SK-N-SH (cell line): Measurements from ENCODE around the gene SH2D5. TPM values are rescaled to one million over a fixed set of nuclear protein-coding genes. Genes with fewer than 3 reads are reported as not detected.

ENCODE experiments used
- CTCF ChIA-PET: fragments of 300-600, 350-600 bp; formaldehyde crosslinking; extraction: SDS; loops from one replicate; lab custom pipeline; 2021; lab: Yijun Ruan, JAX
- POLR2A ChIA-PET: fragments of 350-600 bp; sonication (Branson Sonifier 250); formaldehyde crosslinking; extraction: SDS; loops from one replicate; lab custom pipeline; 2020; ENCODE audit warnings: antibody characterized with exemption, inconsistent platforms; lab: Yijun Ruan, JAX
- DNase-seq: peaks from one replicate; pipeline ENCODE4 v3.0.0; 2012
- H2AFZ ChIP-seq: fragments of 200-600 bp; sonication (generic); 2 replicates; pipeline ENCODE4 v1.8.1; 2016; ENCODE audit warnings: antibody characterized with exemption, mild to moderate bottlenecking, low read depth
- H3F3A ChIP-seq: fragments of 200-600 bp; sonication (generic); replicated peaks from 2 replicates; pipeline ENCODE3; 2016; ENCODE audit warnings: antibody characterized with exemption, mild to moderate bottlenecking; ENCODE audit not compliant: insufficient read depth
- H3K27ac ChIP-seq, 2 experiments: fragments of 200-500 bp in 1 of 2; fragments of 200-600 bp in 1 of 2; sonication (Bioruptor generic) in 1 of 2; sonication (generic), shearing (Covaris generic) in 1 of 2; 2 replicates each; pipeline versions ENCODE4 v1.5.1 to v1.6.1; 2014 to 2016; ENCODE audit warnings: low read depth in 2 of 2, inconsistent platforms in 1 of 2, low read length in 1 of 2, mild to moderate bottlenecking in 1 of 2, mixed read lengths in 1 of 2
- H3K27me3 ChIP-seq: fragments of 200-600 bp; sonication (generic), shearing (Covaris generic); 2 replicates; pipeline ENCODE4 v1.6.1; 2016; ENCODE audit warnings: mixed run types; ENCODE audit not compliant: insufficient read depth
- H3K36me3 ChIP-seq, 2 experiments: fragments of 200-500 bp in 1 of 2; fragments of 200-600 bp in 1 of 2; sonication (Bioruptor generic) in 1 of 2; sonication (generic) in 1 of 2; replicated peaks in 1 of 2; 2 replicates each; pipeline versions ENCODE3 to v1.5.1; 2014 to 2016; ENCODE audit warnings: low read length in 1 of 2, mild to moderate bottlenecking in 1 of 2; ENCODE audit not compliant: insufficient read depth in 2 of 2, control insufficient read depth in 1 of 2
- H3K4me1 ChIP-seq, 2 experiments: fragments of 200-500 bp in 1 of 2; fragments of 200-600 bp in 1 of 2; sonication (Bioruptor generic) in 1 of 2; sonication (generic), shearing (Covaris generic) in 1 of 2; 2 replicates each; pipeline versions ENCODE4 v1.5.1 to v1.6.1; 2014 to 2016; ENCODE audit warnings: low read depth in 1 of 2, low read length in 1 of 2, mixed run types in 1 of 2; ENCODE audit not compliant: insufficient read depth in 2 of 2, control insufficient read depth in 1 of 2
- H3K4me2 ChIP-seq: fragments of 200-600 bp; sonication (generic), shearing (Covaris generic); 2 replicates; pipeline ENCODE4 v1.6.1; 2017; ENCODE audit warnings: mixed run types
- H3K4me3 ChIP-seq, 2 experiments: fragments of 200-500 bp in 1 of 2; fragments of 200-600 bp in 1 of 2; sonication (Bioruptor generic) in 1 of 2; sonication (generic), shearing (Covaris generic) in 1 of 2; 2 replicates each; pipeline versions ENCODE4 v1.5.1 to v1.8.1; 2014 to 2016; ENCODE audit warnings: low read depth in 2 of 2, inconsistent platforms in 1 of 2, low read length in 1 of 2, mild to moderate bottlenecking in 1 of 2, mixed read lengths in 1 of 2, moderate library complexity in 1 of 2
- H3K79me2 ChIP-seq: fragments of 200-600 bp; sonication (generic); 2 replicates; pipeline ENCODE4 v1.8.1; 2017; ENCODE audit warnings: mild to moderate bottlenecking; ENCODE audit not compliant: insufficient read depth
- H3K9ac ChIP-seq: fragments of 200-600 bp; sonication (generic); 2 replicates; pipeline ENCODE4 v1.6.1; 2017; ENCODE audit warnings: mixed run types
- H3K9me2 ChIP-seq: fragments of 200-600 bp; sonication (generic); 2 replicates; pipeline ENCODE4 v1.6.1; 2017; ENCODE audit warnings: mixed run types
- H3K9me3 ChIP-seq: fragments of 200-600 bp; sonication (generic); 2 replicates; pipeline ENCODE4 v1.6.1; 2017; ENCODE audit warnings: mixed run types, mild to moderate bottlenecking, moderate library complexity
- H4K20me1 ChIP-seq: fragments of 200-600 bp; sonication (generic); 2 replicates; pipeline ENCODE4 v1.6.1; 2017; ENCODE audit warnings: mild to moderate bottlenecking, mixed run types; ENCODE audit not compliant: insufficient read depth
- CTCF ChIP-seq: fragments of 200-600 bp; sonication (generic); IDR thresholded peaks from 2 replicates; pipeline ENCODE4 v1.6.1; 2017; ENCODE audit warnings: antibody characterized with exemption, mild to moderate bottlenecking, moderate library complexity
- EP300 ChIP-seq, 2 experiments: IDR thresholded peaks; 2 replicates each; pipeline versions ENCODE4 v1.4.0 to v1.6.1; 2012; ENCODE audit warnings: borderline replicate concordance in 1 of 2, low read depth in 1 of 2, low read length in 1 of 2
- FOSL2 ChIP-seq: IDR thresholded peaks from 2 replicates; pipeline ENCODE4 v1.4.0; 2012; ENCODE audit warnings: low read depth, mild to moderate bottlenecking, moderate library complexity, borderline replicate concordance
- FOXM1 ChIP-seq: IDR thresholded peaks from 2 replicates; pipeline ENCODE4 v1.4.0; 2012; ENCODE audit warnings: low read depth, mild to moderate bottlenecking
- IRF3 ChIP-seq: fragments of 150-350 bp; IDR thresholded peaks from 2 replicates; pipeline ENCODE4 v1.6.1; 2016; ENCODE audit warnings: mild to moderate bottlenecking, low read depth, low read length
- MAX ChIP-seq: IDR thresholded peaks from 2 replicates; pipeline ENCODE4 v1.4.0; 2012; ENCODE audit warnings: low read depth
- NRF1 ChIP-seq: IDR thresholded peaks from 2 replicates; pipeline ENCODE4 v1.6.1; 2012; ENCODE audit warnings: low read depth, mild to moderate bottlenecking, low read length
- PBX3 ChIP-seq: IDR thresholded peaks from 2 replicates; pipeline ENCODE4; 2012
- POLR2AphosphoS5 ChIP-seq: IDR thresholded peaks from 2 replicates; pipeline ENCODE4 v1.6.1; 2012; ENCODE audit warnings: low read depth, low read length
- RAD21 ChIP-seq: IDR thresholded peaks from 2 replicates; pipeline ENCODE4 v1.6.1; 2012; ENCODE audit warnings: mild to moderate bottlenecking, low read length
- RCOR1 ChIP-seq: fragments of 150-350 bp; IDR thresholded peaks from 2 replicates; pipeline ENCODE4 v1.6.1; 2017; ENCODE audit warnings: antibody characterized with exemption, low read length
- RFX5 ChIP-seq: IDR thresholded peaks from 2 replicates; pipeline ENCODE4 v1.6.1; 2012; ENCODE audit warnings: mild to moderate bottlenecking, improper control_type of control experiment, low read length
- TCF12 ChIP-seq: IDR thresholded peaks from 2 replicates; pipeline ENCODE4 v1.4.0; 2012
- TEAD4 ChIP-seq: IDR thresholded peaks from 2 replicates; pipeline ENCODE4 v1.4.0; 2012; ENCODE audit warnings: mild to moderate bottlenecking, borderline replicate concordance; ENCODE audit not compliant: insufficient read depth
- YY1 ChIP-seq: IDR thresholded peaks from 2 replicates; pipeline ENCODE4 v1.4.0; 2012; ENCODE audit warnings: low read depth, mild to moderate bottlenecking
- ZBTB33 ChIP-seq: IDR thresholded peaks from 2 replicates; pipeline ENCODE4 v1.4.0; 2012; ENCODE audit warnings: low read depth, borderline replicate concordance
- WGBS: methylation state at CpG from one replicate; pipeline ENCODE4 v1.1.6; 2017; ENCODE audit warnings: low lambda C conversion rate; 5-methylcytosine and 5-hydroxymethylcytosine counted together
- polyA plus RNA-seq, 3 experiments: library from polyadenylated mRNA; depleted of rRNA; stranded (reverse); fragments of >200 nt; gene quantifications; 2 replicates each; pipeline ENCODE4 v1.2.3, GENCODE V29; 2012
- TF ChIP-seq, protein P1 (sequence below): IDR thresholded peaks from 2 replicates; pipeline ENCODE4 v1.4.0; 2012; ENCODE audit warnings: low read depth, borderline replicate concordance

Gene SH2D5
- polyA plus RNA-seq, 1 of the 3 experiments (the other 2 are of a cell fraction): 6.1 TPM

GRCh38 chr1:20739225-20739624, 6.7 kb upstream of the SH2D5 start:
- Histone ChIP-seq H3K27me3 (no peaks in the 10 kb centered on the region), H2AFZ (no peak overlapping the region), H3K9me3 (no peaks in the 10 kb centered on the region), H3K4me3 (no peak overlapping the region), H3K36me3 (peaks cover 52 to 74% of the 10 kb centered on the region in 2 experiments), H3F3A (peaks cover 55% of the 10 kb centered on the region)
- DNase-seq: no peak
- CTCF ChIA-PET: no interaction called here
- TF ChIP-seq, protein P1, sequence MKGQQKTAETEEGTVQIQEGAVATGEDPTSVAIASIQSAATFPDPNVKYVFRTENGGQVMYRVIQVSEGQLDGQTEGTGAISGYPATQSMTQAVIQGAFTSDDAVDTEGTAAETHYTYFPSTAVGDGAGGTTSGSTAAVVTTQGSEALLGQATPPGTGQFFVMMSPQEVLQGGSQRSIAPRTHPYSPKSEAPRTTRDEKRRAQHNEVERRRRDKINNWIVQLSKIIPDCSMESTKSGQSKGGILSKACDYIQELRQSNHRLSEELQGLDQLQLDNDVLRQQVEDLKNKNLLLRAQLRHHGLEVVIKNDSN: no peak
- TF ChIP-seq TEAD4: peak; percentile 50; the same call in 1 of the 2 replicates
- TF ChIP-seq EP300 (IDR thresholded peaks at IDR 0.05; ENCODE audit: borderline replicate concordance in 1 of 2, low read depth in 1 of 2, low read length in 1 of 2): peak in 1 of 2 experiments; percentile 42; a peak in 1 of 4 replicates
- TF ChIP-seq RAD21: no peak
- no peak for TF ChIP-seq FOXM1
- peak; percentile 30; the same call in 1 of the 2 replicates for TF ChIP-seq FOSL2
- TF ChIP-seq CTCF: no peak
- no peak for TF ChIP-seq RCOR1
- TF ChIP-seq POLR2AphosphoS5: no peak
- no peak for TF ChIP-seq MAX
- no peak for TF ChIP-seq NRF1
- no peak for TF ChIP-seq ZBTB33
- no peak for TF ChIP-seq YY1
- no peak for TF ChIP-seq IRF3
- peak; percentile 44 for TF ChIP-seq PBX3
- TF ChIP-seq RFX5: no peak
- peak; percentile 40 for TF ChIP-seq TCF12
- TF ChIP-seq, all 33 proteins: peak for 5
- POLR2A ChIA-PET: no interaction called here
- Histone ChIP-seq H3K9ac (peak overlapping the region; percentile 34), H3K9me2 (no peaks in the 10 kb centered on the region), H3K79me2 (no peaks in the 10 kb centered on the region; the same call in 1 of the 2 replicates), H3K4me1 (peaks cover 0 to 17% of the 10 kb centered on the region in 2 experiments; a peak in 2 of 4 replicates), H4K20me1 (no peaks in the 10 kb centered on the region), H3K27ac (peak overlapping the region in 1 of 2 experiments; percentile 90; a peak in 2 of 4 replicates), H3K4me2 (peak overlapping the region; percentile 36; the same call in 1 of the 2 replicates)
- 38% methylated on average over 2 of the region's 2 CpGs for WGBS
